C4-2B (cell line): ENCODE measurements around the gene IL4I1.

Experiments used
- H3K27ac ChIP-seq: fragments of 450-650 bp; 2 replicates; pipeline ENCODE4 v1.5.1; 2017
- ZFX ChIP-seq: fragments of 450-650 bp; IDR thresholded peaks from 2 replicates; pipeline ENCODE4 v1.6.1; 2017
- TF ChIP-seq, protein P1 (sequence below): fragments of 450-650 bp; conservative IDR thresholded peaks from 2 replicates; pipeline ENCODE4 v1.5.1; 2017; ENCODE audit warnings: mild to moderate bottlenecking

IL4I1 gene

DNA sequence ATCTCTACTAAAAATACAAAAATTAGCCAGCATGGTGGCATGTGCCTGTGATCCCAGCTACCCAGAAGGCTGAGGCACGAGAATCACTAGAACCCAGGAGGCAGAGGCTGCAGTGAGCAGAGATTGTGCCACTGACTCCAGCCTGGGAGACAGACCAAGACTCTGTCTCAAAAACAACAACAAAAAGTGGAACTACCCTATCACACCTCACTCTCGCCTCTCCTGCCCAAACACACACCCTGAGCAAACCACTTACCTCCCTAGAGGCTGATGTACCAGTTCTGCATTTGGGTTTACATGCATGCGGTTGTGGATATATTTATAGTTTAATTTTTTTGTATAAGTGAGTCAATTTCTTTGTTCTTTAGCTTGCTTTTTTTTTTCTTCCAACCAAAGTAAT, 53.4 kb downstream of the IL4I1 start:
- H3K27ac ChIP-seq = no peak overlapping the region
- no peak for TF ChIP-seq ZFX
- TF ChIP-seq, protein P1, sequence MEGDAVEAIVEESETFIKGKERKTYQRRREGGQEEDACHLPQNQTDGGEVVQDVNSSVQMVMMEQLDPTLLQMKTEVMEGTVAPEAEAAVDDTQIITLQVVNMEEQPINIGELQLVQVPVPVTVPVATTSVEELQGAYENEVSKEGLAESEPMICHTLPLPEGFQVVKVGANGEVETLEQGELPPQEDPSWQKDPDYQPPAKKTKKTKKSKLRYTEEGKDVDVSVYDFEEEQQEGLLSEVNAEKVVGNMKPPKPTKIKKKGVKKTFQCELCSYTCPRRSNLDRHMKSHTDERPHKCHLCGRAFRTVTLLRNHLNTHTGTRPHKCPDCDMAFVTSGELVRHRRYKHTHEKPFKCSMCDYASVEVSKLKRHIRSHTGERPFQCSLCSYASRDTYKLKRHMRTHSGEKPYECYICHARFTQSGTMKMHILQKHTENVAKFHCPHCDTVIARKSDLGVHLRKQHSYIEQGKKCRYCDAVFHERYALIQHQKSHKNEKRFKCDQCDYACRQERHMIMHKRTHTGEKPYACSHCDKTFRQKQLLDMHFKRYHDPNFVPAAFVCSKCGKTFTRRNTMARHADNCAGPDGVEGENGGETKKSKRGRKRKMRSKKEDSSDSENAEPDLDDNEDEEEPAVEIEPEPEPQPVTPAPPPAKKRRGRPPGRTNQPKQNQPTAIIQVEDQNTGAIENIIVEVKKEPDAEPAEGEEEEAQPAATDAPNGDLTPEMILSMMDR = no peak

DNA sequence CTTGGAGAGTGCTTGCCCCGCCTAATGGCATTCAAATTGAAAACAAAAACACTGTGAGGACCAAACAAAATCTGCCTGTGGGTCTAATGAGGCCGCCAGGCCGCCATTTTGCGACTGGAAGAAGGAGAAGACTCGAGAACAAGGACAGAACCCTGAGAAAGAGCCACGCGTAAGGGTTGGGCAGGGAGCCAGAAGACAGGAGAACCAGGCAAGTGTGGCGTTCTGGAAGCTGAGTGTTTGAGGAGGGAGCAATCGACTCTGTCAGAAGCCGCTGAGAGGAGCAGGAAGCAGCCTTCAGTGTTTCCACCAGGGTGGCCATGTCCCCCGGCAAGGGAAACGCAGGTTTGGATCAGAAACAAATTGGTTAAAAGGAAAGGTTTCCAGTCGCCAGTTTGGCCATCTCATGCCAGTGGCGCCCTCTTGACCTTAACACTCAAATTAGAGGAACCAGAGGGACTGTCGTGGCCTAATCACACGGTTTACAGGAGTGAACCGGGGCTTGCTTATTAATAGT, 55.9 kb downstream of the IL4I1 start:
- no peak overlapping the region for H3K27ac ChIP-seq
- TF ChIP-seq, protein P1 = no peak
- no peak for TF ChIP-seq ZFX

DNA sequence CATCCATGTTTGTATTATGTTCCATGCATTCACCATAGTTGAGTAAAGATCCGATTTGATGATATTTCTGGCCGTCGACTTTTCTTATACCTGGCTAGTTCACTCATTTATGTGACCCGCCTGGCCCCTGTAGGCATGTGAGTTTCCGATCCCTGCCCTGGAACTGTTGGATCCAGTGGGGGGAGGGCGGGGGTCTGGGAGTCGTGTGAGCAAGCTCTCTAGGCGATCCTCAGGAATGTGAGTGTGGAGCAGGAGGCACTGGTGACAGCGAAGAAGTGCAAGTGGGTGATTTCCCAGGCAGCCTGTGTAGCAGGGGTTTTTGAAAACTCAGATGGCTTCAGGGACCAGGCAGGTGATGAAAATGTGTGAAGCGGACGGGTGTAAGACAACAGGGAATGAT, 56.4 kb downstream of the IL4I1 start:
- H3K27ac ChIP-seq = no peak overlapping the region
- TF ChIP-seq, protein P1 = no peak
- TF ChIP-seq ZFX = no peak

DNA sequence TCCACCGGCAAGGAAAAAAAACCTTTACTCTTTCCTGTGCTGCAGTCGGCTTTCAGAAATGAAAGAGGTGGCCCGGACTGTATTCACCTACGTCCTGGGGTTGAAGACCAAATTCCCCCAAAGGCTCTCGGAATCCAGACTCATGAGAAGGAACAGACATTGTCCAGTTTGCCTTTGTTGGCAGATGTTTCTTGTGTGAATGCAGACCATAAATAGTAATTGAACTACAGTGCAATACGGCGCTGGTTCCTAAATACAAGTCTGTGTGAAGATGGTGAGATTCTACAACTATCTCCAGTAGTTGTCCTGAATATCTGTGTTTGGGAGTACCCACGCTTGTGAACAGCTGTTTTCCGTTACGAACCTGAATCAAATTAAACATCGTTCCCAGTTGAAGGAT, 57.0 kb downstream of the IL4I1 start:
- no peak overlapping the region for H3K27ac ChIP-seq
- TF ChIP-seq, protein P1 = no peak
